HepG2 (cell line): ENCODE results near the gene ANKHD1. TPM values are rescaled to one million over a fixed set of nuclear protein-coding genes. Genes with fewer than 3 reads are reported as not detected.

Experiments used
- ATAD3A ChIP-seq: sonication (generic); formaldehyde crosslinking; IDR thresholded peaks from 2 replicates; pipeline ENCODE4 v1.4.0; 2020; ENCODE audit warnings: missing genetic modification reagents
- BCL3 ChIP-seq: sonication (generic); formaldehyde crosslinking; IDR thresholded peaks from 2 replicates; pipeline ENCODE4 v1.5.1; 2020; ENCODE audit warnings: mild to moderate bottlenecking, missing genetic modification reagents, moderate library complexity
- EEA1 ChIP-seq: sonication (generic); formaldehyde crosslinking; IDR thresholded peaks from 2 replicates; pipeline ENCODE4 v1.5.1; 2020; ENCODE audit warnings: mild to moderate bottlenecking, missing genetic modification reagents, borderline replicate concordance
- GTF2F1 ChIP-seq: fragments of 150-350 bp; IDR thresholded peaks from 2 replicates; pipeline ENCODE4 v1.6.1; 2014; ENCODE audit warnings: low read length
- HNRNPH1 ChIP-seq: fragments of 200-400 bp; formaldehyde crosslinking; optimal IDR thresholded peaks from 2 replicates; pipeline ENCODE3; 2017; ENCODE audit warnings: mild to moderate bottlenecking, low read depth, low read length
- IKZF4 ChIP-seq: sonication (generic); formaldehyde crosslinking; IDR thresholded peaks from 2 replicates; pipeline ENCODE4 v1.5.1; 2020; ENCODE audit warnings: borderline replicate concordance, mild to moderate bottlenecking, low read depth, missing genetic modification reagents; ENCODE audit errors: not compliant biosample characterization
- KDM1A ChIP-seq: IDR thresholded peaks from 2 replicates; pipeline ENCODE4 v1.6.1; 2016; ENCODE audit warnings: missing compliant biosample characterization
- KDM2A ChIP-seq: sonication (generic); formaldehyde crosslinking; IDR thresholded peaks from 2 replicates; pipeline ENCODE4 v1.4.0; 2020; ENCODE audit warnings: low read depth, missing genetic modification reagents, borderline replicate concordance
- KLF6 ChIP-seq: IDR thresholded peaks from 2 replicates; pipeline ENCODE4 v1.8.0; 2016; ENCODE audit warnings: missing biosample characterization, missing genetic modification reagents
- MLX ChIP-seq: IDR thresholded peaks from 2 replicates; pipeline ENCODE4 v1.6.1; 2016
- NFIB ChIP-seq: sonication (generic); formaldehyde crosslinking; IDR thresholded peaks from 2 replicates; pipeline ENCODE4 v1.9.0; 2021; ENCODE audit warnings: missing genetic modification reagents, mild to moderate bottlenecking, borderline replicate concordance
- POGK ChIP-seq: sonication (generic); formaldehyde crosslinking; conservative IDR thresholded peaks from 2 replicates; pipeline ENCODE4 v1.8.0; 2022; ENCODE audit warnings: mild to moderate bottlenecking, moderate library complexity, missing genetic modification reagents
- RBAK ChIP-seq: sonication (generic); formaldehyde crosslinking; IDR thresholded peaks from 2 replicates; pipeline ENCODE4 v1.5.1; 2020; ENCODE audit warnings: mild to moderate bottlenecking, missing genetic modification reagents
- THRA ChIP-seq: sonication (generic); formaldehyde crosslinking; IDR thresholded peaks from 2 replicates; pipeline ENCODE4 v1.4.0; 2020; ENCODE audit warnings: missing genetic modification reagents, borderline replicate concordance
- WIZ ChIP-seq: sonication (generic); formaldehyde crosslinking; IDR thresholded peaks from 2 replicates; pipeline ENCODE4 v1.5.1; 2020; ENCODE audit warnings: mild to moderate bottlenecking, missing genetic modification reagents
- ZBTB21 ChIP-seq: sonication (generic); formaldehyde crosslinking; IDR thresholded peaks from 2 replicates; pipeline ENCODE4 v1.4.0; 2020; ENCODE audit warnings: missing genetic modification reagents
- ZFP90 ChIP-seq: sonication (generic); formaldehyde crosslinking; IDR thresholded peaks from 2 replicates; pipeline ENCODE4 v1.8.0; 2022; ENCODE audit warnings: missing genetic modification reagents, mild to moderate bottlenecking, inconsistent platforms, borderline replicate concordance
- ZIK1 ChIP-seq: sonication (generic); formaldehyde crosslinking; IDR thresholded peaks from 2 replicates; pipeline ENCODE4 v1.5.0; 2020; ENCODE audit warnings: mild to moderate bottlenecking, low read depth, missing genetic modification reagents, borderline replicate concordance
- ZNF101 ChIP-seq: sonication (generic); formaldehyde crosslinking; IDR thresholded peaks from 2 replicates; pipeline ENCODE4 v1.4.0; 2020; ENCODE audit warnings: mild to moderate bottlenecking, low read depth, missing genetic modification reagents, borderline replicate concordance
- ZNF20 ChIP-seq: sonication (generic); formaldehyde crosslinking; IDR thresholded peaks from 2 replicates; pipeline ENCODE4 v1.4.0; 2020; ENCODE audit warnings: mild to moderate bottlenecking, moderate library complexity, missing genetic modification reagents
- ZNF446 ChIP-seq: sonication (generic); formaldehyde crosslinking; IDR thresholded peaks from 2 replicates; pipeline ENCODE4 v1.5.0; 2020; ENCODE audit warnings: mild to moderate bottlenecking, missing genetic modification reagents
- ZNF556 ChIP-seq: sonication (generic); formaldehyde crosslinking; IDR thresholded peaks from 2 replicates; pipeline ENCODE4 v1.4.0; 2020; ENCODE audit warnings: mild to moderate bottlenecking, missing genetic modification reagents, borderline replicate concordance
- ZNF558 ChIP-seq: sonication (generic); formaldehyde crosslinking; IDR thresholded peaks from 2 replicates; pipeline ENCODE4 v1.9.0; 2022; ENCODE audit warnings: mild to moderate bottlenecking, missing genetic modification reagents, borderline replicate concordance
- ZNF572 ChIP-seq: sonication (generic); formaldehyde crosslinking; IDR thresholded peaks from 2 replicates; pipeline ENCODE4 v1.5.1; 2020; ENCODE audit warnings: mild to moderate bottlenecking, missing genetic modification reagents
- ZNF670 ChIP-seq: sonication (generic); formaldehyde crosslinking; IDR thresholded peaks from 2 replicates; pipeline ENCODE4 v1.8.0; 2022; ENCODE audit warnings: mild to moderate bottlenecking, missing genetic modification reagents, borderline replicate concordance
- polyA plus RNA-seq, 8 experiments: library from polyadenylated mRNA; depleted of rRNA in 3 of 8; stranded (reverse) in 7 of 8; unstranded in 1 of 8; fragments of >200 nt; fragmentation: Illumina TruSeq in 4 of 8; extraction: Trizol in 4 of 8; gene quantifications; 2 replicates each; pipeline versions ENCODE4 v1.2.1 to v1.2.3, GENCODE V29; 2011 to 2016; ENCODE audit warnings: low read depth in 4 of 8, missing spikeins in 1 of 8, mixed read lengths in 1 of 8; ENCODE audit not compliant: insufficient read depth in 1 of 8
- total RNA-seq, 5 experiments: library from RNA; depleted of rRNA; stranded (reverse); fragments of >200 nt; fragmentation: Illumina TruSeq; extraction: Trizol; gene quantifications; 2 replicates each; pipeline ENCODE4 v1.2.3, GENCODE V29; 2016; ENCODE audit warnings: low read depth in 1 of 5

ANKHD1 gene
- total and polyA plus RNA-seq, 2 of the 13 experiments (the other 11 are each of a cell fraction or from before 2014, with no cell fraction given) = 69.9 to 82.0 TPM

- peak; percentile 22; the same call in 1 of the 2 replicates for TF ChIP-seq MLX
- no peak for TF ChIP-seq ZNF446 (CRISPR knock-in tag)
- TF ChIP-seq POGK (CRISPR knock-in tag) = peak; percentile 88; the same call in 1 of the 2 replicates
- TF ChIP-seq KDM1A (CRISPR knock-in tag) = no peak; the same call in 1 of the 2 replicates
- no peak; the same call in 1 of the 2 replicates for TF ChIP-seq WIZ (CRISPR knock-in tag)
- no peak for TF ChIP-seq ZNF572 (CRISPR knock-in tag)
- peak; percentile 88; the same call in 1 of the 2 replicates for TF ChIP-seq KLF6 (CRISPR knock-in tag)
- TF ChIP-seq BCL3 (CRISPR knock-in tag) = peak; percentile 95
- peak; percentile 17; the same call in 1 of the 2 replicates for TF ChIP-seq THRA (CRISPR knock-in tag)
- no peak for TF ChIP-seq ZNF101 (CRISPR knock-in tag)
- TF ChIP-seq ATAD3A (CRISPR knock-in tag) = peak; percentile 93; the same call in 1 of the 2 replicates
- TF ChIP-seq IKZF4 (CRISPR knock-in tag) = no peak
- no peak for TF ChIP-seq GTF2F1
- TF ChIP-seq HNRNPH1 = no peak
- peak; percentile 80 for TF ChIP-seq KDM2A
- no peak; the same call in 1 of the 2 replicates for TF ChIP-seq ZFP90 (CRISPR knock-in tag)
- no peak for TF ChIP-seq RBAK (CRISPR knock-in tag)
- peak; percentile 8; the same call in 1 of the 2 replicates for TF ChIP-seq ZNF556
- TF ChIP-seq ZNF558 (CRISPR knock-in tag) = peak; percentile 86; the same call in 1 of the 2 replicates
- no peak for TF ChIP-seq NFIB
- no peak for TF ChIP-seq ZNF20
- TF ChIP-seq ZNF670 (CRISPR knock-in tag) = peak; percentile 63; the same call in 1 of the 2 replicates
- TF ChIP-seq ZIK1 (CRISPR knock-in tag) = no peak
- peak; percentile 76; the same call in 1 of the 2 replicates for TF ChIP-seq EEA1 (CRISPR knock-in tag)
- peak; percentile 24 for TF ChIP-seq ZBTB21
Measured at GRCh38 chr5:140400730-140401361, 787 bp upstream of the ANKHD1 start (continued).
